GM10266 (cell line): ENCODE measurements around the gene CMTM4.

Experiments
- DNase-seq: peaks from one replicate; pipeline ENCODE4 v3.0.0; 2012; ENCODE audit errors: extremely low spot score
- TF ChIP-seq, protein P1 (sequence below): IDR thresholded peaks from 2 replicates; pipeline ENCODE4 v1.5.1; 2012; ENCODE audit warnings: mild to moderate bottlenecking, low read depth; ENCODE audit not compliant: control insufficient read depth, insufficient read depth; ENCODE audit errors: missing control alignments

CMTM4 gene

GRCh38 chr16:66566051-66566901 lies 130.3 kb downstream of the CMTM4 start, which contains the start of gene CMTM1:
TSS of gene CMTM1 (plus strand) at chr16:66566439. CDS start at chr16:66566514, 75 bp downstream.
- TF ChIP-seq, protein P1, sequence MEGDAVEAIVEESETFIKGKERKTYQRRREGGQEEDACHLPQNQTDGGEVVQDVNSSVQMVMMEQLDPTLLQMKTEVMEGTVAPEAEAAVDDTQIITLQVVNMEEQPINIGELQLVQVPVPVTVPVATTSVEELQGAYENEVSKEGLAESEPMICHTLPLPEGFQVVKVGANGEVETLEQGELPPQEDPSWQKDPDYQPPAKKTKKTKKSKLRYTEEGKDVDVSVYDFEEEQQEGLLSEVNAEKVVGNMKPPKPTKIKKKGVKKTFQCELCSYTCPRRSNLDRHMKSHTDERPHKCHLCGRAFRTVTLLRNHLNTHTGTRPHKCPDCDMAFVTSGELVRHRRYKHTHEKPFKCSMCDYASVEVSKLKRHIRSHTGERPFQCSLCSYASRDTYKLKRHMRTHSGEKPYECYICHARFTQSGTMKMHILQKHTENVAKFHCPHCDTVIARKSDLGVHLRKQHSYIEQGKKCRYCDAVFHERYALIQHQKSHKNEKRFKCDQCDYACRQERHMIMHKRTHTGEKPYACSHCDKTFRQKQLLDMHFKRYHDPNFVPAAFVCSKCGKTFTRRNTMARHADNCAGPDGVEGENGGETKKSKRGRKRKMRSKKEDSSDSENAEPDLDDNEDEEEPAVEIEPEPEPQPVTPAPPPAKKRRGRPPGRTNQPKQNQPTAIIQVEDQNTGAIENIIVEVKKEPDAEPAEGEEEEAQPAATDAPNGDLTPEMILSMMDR, result no peak
- no peak for DNase-seq
